CD4-positive, alpha-beta T cell treated with Interleukin-1 beta for 1 hour (primary cell): Measurements from ENCODE around the gene VTI1A.
"Not testable (repeated sequence)": the region's sequence is repeated elsewhere in the genome, so short reads cannot be mapped to it uniquely, and the experiment has no call there.

Experiments used
- DNase-seq, 2 donors: peaks; one replicate each; pipeline ENCODE4 v3.0.0-alpha.2; 2020 to 2022

VTI1A gene

DNA sequence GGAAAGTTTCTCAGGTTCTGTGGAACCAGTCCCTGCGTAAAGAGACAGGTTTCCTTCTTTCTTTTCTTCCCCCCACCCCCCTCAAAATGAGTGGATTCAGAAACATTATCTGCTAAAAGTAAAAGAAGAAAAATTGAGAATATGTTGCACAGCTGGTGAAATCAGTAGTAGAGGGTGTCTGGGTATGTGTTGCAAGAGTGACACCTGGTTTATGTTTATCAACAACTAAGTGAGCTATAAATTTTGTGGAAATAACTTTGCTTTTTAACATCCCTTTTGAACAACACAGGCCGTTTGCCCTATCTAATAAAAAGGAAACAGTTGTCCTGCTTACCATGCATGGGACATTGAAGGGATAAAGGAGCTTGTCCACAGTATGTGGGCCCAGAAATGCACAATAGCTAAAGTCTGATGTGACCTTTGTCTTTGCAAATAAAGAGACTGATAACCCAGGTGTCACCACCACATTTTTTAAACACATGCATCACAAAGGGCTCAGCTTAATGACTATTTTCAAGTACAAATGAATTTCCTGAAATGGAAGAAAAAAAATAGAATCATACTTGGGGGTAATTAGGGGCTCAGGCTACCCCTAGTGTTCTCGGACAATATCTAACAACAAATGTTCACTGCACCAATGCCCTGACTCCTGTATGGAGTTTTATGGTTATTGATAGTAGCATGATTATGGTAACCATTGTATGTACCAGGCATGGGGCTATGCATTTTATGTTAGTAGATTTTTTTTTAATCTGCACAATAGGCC is 281.3 kb downstream of the VTI1A start:
- DNase-seq: no peak

DNA sequence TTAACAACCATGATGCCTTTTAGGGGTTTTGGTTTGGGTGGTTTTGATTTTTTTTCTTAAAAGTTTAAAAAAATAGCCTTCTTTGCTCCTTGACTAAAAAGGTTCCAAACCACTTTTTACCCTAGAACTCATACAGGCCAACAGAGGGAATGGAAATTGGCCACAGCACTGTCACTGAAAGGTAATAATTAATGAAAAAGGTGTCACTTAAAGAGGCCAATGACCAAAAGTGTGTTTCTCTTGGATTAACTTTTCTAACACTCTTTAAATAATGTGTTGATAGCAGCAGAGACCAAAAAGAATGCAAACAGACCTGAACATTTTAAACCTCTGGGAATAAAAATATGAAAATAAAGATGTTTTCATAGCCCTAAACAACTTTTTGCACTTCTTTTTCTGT is 282.0 kb downstream of the VTI1A start:
- no peak for DNase-seq

DNA sequence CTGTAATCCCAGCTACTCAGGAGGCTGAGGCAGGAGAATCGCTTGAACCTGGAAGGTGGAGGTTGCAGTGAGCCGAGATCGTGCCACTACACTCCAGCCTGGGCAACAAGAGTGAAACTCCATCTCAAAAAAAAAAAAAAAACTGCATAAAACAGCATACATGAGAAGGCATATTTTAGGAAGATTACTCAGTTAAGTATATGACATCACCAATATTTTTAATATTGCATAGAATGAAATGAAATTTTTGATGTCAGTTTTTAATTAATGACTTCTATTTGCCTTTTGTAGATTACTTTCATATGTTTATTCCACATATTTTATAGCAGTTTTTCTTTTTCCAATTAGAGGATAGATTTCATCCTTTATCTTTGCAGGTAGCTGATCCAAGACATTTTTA is 284.4 kb downstream of the VTI1A start:
- DNase-seq: not testable (repeated sequence)

DNA sequence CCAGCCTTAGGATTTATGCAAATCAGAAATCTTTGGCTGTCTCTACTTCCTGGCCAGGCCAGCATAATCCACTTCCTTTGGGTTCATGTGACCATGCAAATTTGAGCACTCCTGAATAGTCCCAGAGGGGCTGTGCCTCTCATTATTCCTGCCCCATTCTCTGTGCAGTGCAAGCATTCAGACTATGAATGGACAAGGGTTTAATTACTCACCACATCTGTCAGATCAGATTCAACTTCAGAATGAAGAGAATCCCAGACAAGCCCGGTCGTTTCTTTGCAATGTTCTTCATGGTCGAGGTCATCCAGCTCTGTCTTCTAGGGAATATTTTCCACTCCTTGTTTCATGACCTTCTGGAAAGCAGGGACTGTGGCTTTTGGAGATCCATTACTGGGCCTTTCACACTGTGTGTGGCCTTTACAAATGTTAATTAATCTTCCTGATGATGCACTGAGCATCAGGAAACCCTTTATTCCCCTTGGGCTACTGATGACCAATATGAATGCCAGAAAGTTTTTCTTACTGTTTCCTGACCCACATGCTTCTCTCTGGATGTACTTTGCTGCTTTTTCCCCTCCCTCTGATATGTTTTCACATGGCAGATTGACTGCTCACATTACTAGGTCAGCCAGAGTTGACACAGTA is 285.4 kb downstream of the VTI1A start:
- no peak for DNase-seq

DNA sequence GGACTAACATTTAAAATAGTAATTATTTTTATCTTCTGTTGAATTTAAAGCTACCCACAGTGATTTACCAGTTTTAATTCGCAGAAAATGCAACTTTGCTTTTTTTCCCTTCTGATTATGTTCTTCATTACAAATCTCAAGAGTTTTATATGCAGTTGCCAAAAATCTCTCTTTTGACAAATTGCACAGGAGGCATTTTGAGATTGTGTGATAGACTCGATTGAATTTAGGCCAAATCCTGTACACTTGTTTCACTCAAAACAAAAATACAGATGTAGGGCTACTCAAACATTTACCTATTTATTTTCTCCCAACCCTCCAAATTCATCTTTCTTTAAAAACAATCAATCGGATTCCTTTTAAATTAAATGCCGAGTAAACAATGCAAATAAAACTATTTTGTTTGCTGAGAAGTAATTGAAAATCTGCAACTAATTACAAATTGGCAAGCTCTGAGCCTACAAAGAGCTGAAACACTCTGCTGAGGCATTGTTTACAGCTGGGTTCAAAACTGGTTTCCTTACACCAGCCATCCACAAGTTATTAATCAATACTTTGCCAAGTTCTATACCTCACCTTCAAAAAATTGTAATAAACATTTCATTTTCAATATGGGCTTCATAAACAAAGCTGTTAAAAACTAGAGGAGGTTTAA is 288.2 kb downstream of the VTI1A start:
- DNase-seq: no peak

DNA sequence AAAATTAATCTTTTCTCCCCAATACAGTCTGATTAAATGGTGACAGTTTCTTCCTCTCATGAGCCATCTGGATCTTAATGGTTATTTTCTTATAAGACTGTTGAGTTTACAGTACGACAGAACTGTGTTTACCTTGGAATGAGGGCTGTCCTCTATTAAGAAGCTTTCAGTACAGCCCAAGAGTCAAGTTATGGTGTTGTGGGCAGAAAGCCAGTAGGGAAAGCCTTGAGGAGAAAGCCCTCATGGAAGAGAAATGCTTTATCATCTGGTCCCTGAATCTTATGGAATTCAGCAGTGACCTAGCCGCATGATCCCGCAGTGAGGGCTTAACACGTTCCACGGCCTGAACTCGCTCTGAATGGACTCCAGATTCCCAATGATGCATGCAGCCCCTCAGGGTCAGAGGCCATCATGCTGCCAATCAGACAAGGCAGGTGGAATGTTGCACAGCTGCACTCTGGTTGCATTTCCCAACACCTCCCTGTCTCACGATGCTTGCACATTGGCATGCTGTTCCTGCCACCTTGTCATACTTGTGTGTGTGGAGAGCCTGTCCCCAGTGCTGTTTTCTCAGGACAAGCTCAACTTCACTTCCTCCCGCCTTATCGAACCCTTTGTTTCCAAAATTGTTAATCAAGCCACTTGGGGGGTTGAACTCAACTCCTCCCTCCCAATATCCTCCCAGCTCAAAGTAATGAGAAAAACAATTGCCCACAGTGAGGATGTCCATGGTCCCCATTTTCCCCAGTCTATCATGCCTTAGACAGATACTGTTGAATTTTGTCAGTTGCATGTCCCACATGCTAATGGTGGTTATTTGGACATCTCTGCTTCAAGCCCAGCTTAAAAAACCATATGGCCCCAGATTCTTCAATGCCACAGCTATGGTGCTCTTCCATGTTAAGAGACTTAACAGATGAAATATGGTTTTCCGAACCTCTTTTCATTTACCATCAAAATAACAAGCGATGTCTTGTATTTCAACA is 291.9 kb downstream of the VTI1A start:
- no peak for DNase-seq

DNA sequence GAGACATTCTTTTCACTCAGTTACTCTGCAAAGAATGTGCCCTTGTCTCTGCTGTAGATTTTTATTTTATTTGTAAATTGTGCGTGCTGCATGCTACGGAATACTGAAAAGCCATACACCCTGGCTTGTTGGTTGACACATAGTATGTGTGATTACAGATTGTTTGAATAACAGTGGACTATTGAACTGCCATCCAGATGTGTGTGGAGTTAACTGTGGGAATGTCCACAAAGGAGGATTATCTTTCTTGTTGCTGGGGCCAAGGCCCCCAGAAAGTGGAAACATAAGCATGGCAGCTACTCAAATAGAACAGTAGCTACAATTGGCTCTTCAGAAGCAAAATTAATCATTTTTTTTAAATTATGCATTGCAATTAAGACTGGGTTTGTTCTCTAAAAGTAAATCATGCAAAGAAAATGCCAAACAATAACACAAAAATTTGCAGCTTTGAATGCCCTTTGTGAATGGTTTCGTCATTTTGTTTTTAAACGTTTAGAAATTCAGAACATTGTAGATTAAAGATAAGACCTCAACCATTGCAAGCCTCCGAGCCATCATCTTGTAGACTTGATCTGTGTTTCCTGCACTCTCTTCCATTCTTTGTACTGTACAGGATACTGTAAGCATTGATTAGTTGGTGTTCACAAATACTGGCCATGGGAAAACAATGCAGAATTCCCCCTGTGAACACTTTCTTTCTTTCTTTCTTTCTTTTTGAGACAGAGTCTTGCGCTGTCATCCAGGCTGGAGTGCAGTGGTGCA is 292.8 kb downstream of the VTI1A start:
- DNase-seq: no peak

DNA sequence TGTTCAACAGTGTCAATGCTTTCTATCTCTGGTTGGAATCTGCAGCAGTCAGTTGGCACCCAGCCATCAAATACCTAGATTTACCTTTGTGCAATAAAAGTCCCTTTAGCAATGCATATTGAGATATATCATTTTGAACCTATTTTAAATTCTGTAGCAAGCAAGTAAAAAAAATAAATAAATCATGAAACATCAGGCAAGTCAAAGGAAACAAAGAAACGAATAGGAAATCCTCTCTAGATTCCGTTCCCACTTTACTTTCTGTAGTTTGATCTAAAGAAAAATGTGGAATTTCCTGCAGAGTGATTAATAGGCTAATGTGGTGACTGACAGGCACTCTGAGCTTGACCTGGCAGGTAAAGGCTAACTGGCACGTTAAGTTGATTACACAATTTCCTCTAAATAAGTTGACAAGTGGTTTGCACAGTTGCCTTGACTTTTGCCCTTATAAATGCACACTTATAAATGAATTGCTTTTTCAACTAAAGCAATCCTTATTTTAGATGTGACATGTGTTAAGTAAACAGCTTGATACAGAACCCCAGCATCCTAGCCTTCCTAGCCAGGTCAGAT is 294.9 kb downstream of the VTI1A start:
- DNase-seq: no peak

DNA sequence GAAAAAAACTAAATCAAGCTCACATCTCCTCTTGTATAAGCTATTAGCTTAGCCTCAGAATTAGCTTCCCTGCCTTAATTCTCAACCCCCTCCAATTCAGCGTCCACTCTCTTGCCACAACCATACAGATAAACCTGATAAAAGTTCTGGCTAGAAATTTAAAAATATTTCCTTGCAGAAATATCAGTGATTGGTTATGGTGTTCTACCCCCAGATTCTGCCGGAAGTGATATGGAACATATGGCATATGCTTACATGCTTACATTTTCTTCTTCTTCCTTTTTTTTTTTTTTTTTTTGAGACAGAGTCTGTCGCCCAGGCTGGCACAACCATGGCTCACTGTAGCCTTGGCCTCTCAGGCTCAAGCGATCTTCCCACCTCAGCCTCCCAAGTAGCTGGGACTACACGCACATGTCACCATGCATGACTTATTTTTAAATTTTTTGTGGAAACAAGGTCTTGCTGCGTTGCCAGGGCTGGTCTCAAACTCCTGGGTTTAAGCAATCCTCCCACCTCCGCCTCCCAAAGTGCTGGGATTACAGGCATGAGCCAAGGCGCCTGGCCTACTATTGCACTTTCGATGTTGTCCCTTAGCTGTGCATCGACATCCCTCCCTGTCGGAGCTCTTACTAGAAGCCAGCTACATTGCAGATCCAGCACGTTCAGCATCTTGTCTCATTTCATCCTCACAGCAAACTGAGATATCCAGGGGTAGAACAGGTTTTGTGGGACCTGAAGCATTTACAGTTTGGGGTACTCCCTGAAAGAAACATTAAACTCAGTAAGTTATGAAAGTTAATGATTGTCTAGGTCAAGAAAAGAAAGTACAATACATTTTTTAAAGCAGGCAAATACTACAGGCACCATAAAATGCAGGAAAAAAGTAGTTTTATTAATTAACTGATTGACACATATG is 297.4 kb downstream of the VTI1A start:
- DNase-seq: no peak

DNA sequence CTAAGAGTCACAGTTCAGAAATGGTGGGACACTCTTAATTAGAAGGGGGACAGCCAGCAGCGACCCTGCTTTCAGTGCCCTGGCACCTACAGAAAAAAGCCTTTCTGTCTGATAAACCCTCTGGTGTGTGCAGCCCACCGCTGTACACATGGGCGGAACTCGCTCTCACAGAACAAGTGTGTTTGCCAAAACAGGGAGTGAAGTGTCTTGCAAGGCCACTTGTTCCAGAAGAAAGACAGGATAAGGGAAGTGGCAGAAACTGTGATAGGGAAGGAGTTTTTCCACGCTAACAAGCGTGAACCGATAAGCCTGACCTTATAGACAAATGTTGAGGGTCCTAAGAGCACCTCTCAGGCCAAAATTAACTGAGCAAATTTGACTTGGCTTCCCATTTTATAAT is 299.3 kb downstream of the VTI1A start:
- DNase-seq: no peak

DNA sequence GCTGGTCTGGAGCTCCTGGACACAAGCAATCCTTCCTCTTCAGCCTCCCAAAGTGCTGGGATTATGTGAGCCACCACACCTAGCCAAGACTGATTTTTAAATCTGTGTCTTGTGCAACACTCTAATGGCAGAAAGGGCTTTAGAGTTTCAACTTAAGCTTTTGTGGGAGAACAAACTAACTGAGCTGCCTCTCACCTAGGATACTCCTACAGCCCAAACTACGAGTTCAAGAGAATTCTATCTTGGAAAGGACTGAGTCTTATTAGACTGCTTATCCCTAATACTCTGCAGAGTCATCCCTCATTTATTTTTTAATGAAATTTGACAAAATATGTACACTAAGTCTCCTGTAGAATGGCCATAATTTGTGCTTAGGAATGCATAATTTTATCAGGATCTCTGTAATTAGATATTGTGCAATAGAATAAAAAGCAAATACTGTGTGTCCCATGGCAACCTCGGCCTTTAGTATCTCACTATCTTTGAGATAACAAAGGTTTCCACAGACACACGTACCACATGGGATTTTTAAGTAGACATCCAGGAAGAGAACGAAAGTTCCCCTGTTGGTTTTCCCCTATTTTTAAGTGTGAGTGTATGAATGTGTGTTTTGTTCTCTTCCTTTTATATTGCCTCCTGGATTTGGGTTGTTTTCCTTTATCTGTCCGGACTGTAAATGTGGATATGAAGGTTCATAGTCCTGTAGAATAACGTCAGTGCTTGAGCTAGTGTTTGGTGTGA is 303.6 kb downstream of the VTI1A start:
- DNase-seq: no peak

DNA sequence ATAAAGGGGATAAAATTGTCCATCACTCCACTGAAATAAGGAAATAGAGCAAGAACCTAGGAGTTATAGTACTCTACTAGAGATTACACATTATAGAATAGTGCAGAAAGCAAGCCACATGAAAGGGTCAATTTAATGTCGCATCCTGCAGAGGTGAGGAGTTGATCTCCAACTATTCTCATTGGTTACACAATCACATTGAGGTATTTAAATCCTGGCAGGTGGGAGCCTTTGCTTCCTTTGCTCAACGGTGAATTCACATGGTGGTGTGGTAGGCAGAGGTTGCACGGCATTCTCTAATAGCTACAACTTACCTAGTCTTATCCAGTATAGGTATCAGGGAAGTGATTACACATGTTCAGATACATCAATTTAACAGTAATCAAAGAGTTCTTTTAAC is 304.6 kb downstream of the VTI1A start:
- no peak for DNase-seq

DNA sequence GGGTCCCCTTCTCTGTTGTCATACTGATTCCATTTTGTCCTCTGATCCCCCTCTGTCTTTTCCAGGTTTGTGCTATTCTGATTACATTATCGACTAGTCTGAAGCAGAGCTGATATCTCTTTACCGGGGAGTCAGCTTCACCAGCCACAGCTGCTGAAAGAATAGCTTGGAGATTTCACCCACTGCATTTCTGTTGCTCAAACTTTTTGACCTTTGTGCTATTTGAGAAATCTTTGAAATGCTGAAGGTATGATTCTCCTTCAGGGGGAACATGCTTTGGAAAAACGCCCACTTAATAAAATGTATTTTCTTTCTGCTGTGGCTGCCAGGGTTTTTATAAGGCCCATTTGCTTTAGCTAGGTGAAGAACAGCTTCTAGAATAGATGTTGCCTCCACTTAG is 305.3 kb downstream of the VTI1A start:
- DNase-seq: no peak

DNA sequence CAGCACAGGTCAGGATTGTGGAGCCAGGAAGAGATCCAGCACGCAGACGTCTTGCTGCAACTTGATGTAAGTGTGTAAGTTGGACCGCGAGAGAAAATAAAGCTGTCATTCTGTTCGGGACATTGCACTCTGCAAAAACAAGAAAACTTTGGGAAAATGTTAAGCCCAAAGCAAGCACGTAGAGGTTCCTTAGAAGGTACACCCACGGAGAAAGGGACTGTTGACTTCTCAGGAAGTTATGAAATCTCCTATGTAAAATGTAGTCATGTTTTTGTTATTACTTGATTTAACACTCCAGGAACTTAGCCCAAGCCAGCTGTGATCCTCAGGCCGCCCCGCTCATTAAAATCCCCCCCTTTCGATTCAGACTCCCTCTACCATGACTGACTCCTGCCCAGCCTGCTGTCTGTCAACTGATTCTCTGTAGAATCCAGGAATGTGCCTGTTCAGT is 307.0 kb downstream of the VTI1A start:
- no peak for DNase-seq

DNA sequence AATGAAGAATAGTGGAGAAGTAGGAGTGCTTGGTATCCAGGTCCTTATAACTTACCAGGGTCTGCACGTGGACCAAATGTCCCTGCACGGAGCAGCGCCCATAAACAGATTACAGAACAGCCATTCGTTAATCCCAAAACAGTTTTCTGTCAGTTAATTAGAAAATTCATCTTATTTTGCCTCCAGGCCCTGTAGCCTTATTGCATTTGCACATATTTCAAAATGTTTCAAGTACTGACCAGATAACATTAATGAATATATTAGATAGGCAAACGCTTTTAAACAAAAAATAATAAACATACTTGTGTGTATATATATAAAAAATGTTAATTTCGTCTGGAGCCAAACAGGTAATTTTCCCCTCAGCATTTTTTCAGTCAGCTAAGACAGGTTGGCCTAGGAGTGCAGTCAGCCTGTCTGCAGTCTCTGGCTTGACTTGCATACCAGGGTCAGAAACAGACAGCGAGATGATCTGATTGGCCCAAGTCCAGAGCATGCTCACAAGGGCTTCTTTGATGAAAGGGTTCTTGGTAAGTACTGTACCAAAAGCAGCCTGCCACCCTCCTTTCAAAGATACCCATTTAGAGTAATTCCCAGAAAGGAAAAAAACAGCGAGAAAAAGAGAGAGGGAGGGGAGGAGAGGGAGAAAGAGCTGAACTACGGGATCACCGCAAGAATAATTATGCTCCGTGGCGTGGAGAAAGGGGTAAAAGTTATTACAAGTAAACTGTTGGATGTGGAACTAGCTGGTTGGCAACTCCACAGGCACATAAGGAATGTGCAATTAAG is 308.6 kb downstream of the VTI1A start:
- no peak for DNase-seq

DNA sequence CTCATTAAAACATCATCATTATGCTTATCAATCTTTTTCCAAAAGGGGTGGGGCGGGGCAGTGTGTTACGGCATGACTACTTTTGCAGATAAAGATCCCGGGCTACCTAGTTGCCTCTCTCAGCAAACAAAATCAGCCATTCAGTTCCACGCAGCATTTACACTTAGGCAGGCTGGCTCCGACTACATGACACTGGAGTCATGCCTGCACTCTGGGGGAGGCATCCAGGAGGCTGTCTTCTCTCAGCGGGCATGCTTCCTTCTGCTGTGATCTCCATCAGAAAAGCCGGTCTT is 309.2 kb downstream of the VTI1A start:
- DNase-seq: no peak

DNA sequence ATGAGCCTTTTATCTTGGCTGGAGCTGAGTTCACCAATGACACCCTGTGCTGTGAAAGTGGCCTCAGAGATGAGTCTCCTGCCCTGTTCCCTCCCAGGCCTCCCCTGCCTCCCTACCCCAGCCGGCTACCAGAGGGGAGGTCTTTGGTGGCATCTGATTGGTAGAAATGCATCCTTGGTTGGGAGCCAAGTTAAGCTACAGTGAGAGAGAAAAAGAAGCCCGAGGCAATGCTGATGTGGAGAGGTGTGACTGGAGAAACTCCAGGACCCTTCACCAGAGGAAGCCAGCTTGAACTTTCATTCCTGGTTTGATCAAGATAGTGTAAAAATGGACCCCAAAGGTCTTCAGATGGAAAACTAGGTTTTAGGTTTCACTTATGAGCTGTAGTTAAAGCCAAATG is 311.9 kb downstream of the VTI1A start:
- DNase-seq: no peak

DNA sequence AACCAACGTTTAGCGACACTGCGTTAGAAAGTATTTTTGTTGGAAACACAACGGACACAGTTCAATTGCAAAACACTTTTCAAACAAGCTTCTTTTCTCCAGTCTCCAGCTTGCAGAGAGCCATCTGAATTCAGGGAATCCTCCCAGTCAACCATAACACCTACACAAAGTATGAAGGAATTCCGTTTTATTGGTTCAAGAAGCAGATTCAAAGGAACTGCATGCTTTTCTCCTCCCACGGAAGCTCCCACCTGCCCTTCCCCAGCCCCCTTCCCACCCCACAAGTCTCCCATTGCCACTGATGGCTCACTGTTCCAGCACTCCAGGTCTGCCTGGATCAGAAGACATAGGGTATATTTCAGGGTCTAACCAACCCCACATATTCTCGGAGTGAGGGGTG is 312.5 kb downstream of the VTI1A start:
- DNase-seq: no peak

DNA sequence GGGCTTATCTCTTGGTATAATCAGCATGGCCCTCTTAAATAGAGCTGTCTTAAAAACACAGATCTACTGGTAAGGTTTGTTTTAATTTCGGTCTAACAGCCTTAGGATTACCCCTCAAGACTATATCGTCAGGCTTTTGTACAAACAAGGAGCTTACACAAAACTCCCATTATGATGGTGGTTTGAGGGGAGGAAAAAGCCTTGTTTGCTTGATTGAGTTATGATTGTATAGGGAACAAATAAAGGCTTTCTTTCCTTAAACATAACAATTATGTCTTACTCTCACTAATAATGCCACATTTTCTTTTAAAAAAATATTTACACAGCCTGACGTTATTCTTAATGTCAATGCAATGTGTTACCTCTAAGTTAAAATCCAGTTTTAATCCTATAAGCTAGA is 314.2 kb downstream of the VTI1A start:
- DNase-seq: no peak
